GM04504 (cell line): ENCODE data around the gene CDK14.
A peak's percentile ranks its signal among the peaks of the same experiment; 100 is the strongest.

ENCODE experiments used
- DNase-seq: peaks from one replicate; pipeline ENCODE4 v3.0.0-alpha.2; 2012; ENCODE audit warnings: low read depth

Gene CDK14

DNA sequence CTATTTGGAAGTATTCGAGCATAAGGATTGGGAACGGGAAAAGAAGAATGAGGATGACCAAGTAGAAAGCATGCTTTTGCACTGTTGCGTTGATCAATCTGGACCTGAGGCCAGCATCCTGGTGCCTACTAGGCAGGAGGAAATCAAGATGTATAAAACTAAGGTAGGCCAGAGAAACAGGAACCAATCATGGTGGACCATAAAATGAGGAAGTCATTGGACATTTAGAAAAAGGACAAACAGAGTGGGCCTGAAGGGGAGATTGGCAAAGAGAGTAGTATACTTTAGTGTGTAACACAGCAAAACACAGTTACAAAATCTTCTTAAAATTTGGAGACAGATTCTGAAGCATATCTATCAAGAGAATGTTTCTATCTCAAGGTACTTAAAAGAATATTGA, 497.1 kb downstream of the CDK14 start:
- no peak for DNase-seq

DNA sequence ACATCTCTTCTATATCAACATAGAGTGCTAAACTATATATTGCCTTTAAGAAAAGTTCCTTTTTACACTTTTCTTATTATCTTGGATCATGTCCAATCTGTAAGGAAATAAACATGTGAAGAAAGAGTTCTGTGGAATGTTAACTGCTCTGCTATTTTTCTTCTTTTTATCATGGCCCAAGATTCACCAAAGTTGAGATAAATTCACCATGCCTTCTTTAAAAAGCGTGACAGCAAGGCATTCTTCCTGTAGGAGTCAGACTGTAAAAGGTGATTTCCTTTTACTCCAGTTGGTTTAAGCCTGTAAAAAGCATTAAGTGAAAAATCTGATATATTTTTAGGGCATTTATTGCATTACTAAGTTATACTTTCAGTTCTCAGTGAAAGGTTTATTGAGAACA, 502.4 kb downstream of the CDK14 start:
- no peak for DNase-seq

DNA sequence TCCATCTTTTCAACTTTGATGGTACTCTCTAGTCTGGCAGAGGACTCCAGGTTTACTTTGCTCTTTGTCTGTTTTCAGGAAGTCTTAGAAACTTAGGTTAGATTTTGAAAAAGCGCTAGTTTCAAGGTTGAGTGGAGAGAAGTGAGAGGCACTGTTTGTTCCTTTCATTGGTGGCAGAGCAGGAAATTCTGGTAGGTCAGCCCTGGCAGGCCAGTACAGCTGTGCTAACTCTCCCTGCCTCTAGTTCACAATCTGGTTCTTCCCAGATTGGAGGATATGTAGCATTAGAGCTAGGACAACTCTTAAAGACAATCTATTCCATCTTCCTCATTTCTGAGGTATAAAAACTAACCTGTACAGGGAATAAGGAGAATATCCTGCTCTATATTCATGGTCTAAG, 507.2 kb downstream of the CDK14 start:
- DNase-seq: no peak

DNA sequence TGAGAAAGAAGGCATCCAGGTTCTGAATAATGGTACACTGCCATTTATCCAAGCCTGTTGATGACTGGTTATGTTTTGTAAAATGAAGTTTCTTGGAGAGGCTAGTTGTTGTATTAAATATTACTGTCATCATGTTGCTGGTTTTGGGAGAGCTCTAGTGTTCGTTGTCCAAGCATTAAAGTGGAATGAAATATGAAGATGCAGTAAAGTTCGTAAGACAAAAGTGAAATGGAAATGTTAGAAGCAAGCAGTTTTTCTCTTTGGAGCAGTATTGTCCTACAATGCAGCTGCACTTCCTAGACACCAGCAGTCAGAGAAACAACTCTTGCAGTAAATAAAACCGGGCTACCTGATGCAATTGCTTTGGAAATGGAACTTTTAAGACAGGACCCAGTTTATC, 511.3 kb downstream of the CDK14 start:
- no peak for DNase-seq

DNA sequence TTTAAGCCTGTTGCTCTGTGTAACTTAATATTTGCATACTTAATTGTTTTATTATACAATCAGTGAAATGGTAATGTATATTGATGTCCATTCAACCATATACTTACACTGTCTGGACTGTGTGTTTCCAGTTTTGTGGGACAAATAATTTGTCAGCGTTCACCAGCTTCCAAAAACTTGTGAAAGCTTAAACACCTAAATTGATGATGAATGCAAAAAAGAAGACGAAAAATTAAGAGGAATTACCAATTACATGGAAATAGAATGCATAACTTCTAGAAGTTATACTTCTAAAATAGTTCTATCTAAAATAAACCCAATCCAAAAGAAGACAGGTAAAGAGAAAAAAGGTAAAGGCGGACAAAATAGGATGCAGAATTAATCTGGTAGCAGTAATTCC, 513.1 kb downstream of the CDK14 start:
- no peak for DNase-seq

DNA sequence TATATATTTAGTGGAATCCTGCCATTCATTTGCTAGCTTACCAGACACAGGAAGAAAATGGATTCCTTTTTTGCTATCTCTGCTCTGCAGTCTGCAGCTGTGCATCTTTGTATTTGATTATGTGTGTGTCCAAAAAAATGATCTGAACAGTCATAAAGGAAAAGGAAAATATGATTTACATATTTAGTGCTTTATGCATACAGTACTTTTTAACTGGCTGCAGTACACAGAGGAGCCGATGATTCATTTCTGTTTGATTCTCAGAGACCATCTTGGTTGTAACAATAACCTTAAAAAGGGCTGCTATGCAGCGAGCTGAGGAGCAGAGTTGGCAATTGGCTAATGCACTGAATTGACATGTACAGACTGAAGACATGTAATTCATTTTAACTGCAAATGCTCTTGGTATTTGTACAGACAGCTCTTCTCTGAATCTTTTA, 516.8 kb downstream of the CDK14 start:
- no peak for DNase-seq

DNA sequence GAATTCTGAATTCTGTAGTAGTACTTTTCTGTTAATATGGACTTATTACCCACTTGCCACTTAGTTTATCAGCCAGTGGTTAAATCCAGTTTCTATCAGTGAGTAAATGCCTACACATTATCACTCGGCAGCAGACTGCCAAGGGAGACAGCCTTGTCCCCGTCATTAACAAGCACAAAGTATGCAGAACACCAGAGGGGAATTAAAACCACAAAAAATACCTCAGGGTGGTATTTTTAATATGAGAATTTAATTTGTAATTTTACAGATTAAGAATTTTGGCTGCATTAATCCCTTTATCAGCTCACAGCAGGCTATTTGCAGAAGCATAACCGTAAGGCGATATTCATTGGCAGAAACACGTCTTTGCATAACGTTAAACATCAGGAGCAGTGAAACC, 518.1 kb downstream of the CDK14 start:
- DNase-seq: no peak

DNA sequence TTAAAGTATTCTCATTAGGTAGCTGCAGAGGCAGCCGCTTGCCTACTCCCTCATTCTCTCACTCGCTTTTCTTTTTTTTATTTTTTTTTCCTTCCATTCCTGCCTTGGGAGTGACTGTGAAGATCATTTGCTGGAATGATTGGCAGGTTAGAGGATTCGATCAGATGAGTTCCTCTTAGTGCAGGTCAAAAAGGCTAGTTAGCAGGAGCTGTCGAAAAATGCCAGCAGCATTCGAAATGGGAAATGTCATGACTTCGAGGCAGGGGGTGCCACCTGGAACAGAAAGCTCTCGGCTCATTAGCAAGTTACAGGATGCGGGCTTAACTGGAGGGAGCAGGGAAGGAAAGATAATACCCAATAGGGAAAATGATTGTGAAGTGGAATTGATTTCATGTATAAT, 530.6 kb downstream of the CDK14 start:
- no peak for DNase-seq

DNA sequence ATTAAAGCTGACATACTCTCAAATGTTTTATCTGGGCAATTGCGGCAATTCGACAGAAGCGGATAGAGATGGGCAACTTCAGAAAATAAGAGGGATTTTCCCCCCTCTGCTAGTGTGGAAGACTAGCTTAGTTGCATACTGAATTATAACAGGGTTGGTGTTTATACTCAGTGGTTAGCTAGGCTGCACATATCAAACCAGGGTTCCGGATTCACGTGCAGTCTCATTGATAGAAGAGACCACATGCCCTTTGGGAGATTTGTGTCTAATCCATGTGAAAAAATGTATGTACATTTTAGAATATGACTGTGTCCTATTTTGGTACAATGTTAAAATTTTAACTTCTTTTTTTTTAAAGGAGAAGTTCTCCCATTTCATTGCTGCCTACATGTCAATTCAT, 531.2 kb downstream of the CDK14 start:
- DNase-seq: no peak

DNA sequence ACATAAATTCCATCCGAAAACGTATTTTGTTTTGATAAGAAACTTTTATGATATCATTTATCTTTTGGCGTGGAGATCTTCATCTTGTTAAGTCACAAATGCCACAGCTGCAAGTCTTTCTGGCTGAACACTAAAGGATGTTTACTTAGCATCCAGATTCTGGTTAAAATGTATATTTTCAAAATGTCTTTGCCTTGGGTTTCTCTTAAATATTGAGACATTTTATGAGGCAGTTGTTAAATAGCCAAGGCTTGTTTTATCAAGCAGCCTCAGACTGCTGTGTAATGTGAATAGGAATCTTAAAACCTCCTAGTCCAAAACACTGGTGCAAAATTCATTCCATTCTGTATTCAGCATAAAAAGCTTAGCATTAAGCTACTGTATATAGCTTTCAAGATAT, 531.8 kb downstream of the CDK14 start:
- DNase-seq: no peak

DNA sequence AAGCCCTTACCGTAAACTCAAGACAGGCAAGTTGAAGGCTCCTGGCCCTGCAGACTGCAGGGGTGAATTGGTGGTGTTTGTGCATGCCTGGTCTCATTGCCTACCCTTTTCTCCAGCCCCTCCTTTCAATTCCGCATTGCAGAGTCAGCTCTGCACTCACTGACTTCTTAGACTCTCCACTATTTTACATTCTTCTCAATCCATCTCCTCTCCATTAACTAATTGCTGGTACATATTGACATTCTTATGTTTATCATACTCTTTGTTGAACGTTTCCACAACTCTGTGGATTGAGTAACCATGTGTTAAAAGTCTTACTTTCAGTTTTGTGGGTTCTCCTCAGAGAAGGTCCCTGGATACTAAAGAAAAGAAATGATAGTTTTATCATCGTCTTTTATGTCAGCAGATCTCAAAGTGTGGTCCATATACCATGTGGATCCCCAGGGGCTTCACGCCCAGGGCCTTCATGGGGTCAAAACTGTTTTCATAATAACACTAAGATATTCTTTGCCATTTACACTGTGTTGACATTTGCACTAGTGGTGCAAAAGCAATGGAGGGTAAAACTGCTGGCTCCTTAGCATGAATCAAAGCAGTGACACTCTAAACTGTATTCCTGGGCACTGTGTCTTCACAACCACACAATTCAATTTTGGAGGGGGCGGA, 532.7 kb downstream of the CDK14 start:
- DNase-seq: no peak

DNA sequence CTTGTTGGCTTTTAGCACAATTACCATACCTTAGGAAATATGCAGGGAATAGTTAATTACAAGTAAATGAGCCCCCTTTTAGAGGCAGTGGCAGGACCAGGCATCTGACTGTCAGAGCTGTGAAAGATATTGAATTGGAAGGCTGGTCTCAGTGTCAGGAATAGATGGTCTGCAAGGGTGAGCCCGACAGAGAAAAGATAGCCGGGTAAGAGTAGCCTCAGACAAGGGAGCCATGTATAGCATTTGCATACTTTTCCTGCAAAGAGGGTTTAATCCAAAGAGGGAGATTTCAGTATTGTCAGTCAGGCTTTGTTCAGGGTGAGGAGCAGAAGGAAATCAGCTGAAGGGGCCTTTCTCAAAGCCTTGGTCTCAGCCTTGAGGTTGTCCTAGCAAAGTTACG, 539.2 kb downstream of the CDK14 start:
- no peak for DNase-seq

DNA sequence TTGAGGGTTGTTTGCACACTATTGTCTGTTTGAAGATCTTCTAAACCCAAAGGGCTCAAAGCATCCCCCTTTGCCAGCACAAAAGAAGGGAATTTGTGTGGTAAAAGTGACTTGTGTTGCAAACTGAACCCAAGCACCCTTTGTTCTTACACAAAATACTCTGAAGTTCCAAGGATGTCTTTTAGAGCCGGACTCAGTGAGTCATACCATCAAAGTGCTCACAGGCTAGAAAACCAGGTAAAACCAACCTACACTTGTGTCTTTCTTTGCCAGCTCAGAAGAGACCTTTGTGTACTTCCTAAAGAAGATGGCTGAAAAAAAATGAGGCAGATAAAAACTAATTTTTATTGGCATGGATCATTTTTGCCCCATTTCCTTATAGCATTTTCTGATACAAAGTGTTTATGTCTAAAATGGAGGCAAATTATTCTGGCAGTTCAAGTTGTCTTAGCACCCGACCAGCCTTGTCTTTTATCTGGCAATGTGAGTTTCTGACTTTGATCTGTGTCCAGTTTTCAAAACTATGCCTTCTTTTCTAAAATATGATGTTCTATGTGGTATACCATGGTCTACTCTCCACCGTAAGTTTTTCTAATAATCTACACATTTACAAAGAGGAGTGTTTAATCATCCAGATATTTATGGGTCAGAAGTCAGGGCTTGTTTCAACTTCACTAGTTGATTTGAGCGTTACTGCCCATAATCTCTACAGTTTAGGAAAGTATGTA, 539.7 kb downstream of the CDK14 start:
- no peak for DNase-seq

DNA sequence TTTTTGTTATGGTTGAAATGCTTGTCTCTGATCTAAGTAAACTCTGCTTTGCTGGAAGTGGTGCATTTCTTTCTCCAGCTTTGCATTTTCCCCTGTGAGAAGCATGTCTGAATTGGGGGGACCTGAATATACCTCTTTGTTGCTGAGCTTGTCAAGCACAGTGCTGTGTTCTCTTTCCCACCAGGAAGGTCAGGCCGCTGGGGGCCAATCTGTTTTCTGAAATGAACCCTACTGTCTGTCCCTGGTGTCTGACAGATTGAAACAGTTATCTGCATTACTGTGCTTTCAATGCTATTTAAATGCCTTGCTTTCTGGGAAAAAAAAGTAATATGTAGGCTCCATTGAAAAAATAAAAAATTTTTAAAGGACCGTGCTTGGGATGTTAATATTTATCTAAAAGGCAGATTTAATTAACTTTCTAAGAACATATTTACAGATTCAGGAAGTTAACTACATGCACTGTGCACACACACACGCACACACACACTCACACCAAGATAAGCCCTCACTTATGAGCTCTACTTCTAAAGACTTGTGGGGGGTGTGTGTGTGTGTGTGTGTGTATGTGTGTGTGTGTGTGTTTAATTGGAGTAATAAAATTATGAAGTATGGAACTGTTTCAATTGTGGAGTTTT, 541.1 kb downstream of the CDK14 start:
- DNase-seq: no peak

DNA sequence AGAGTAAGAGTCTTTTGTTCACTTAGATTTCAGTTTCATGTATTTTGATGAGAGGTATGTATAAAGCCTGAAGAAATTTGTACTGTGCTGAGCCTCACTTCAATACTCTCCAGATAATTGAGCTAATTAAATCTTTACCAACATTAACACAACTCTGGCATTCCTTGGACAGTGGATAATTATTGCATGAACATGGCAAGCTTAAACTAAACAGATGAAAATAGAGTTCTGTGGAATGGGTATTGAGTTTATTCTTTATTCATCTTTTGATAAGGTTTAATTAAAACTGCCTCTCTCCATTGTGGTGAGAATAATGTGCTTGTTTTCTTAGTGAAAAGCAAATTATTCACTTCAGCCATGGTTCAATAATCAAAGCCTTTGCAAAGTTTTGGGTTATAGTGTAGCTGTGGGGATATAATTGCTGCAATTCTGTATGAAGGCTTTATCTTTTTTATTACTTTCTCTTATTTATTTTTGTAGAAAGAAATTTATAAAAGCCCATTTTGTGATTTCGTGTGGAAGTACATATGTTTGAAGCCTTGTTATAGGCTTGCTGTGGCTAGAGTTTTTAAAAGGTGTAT, 541.8 kb downstream of the CDK14 start:
- DNase-seq: no peak

DNA sequence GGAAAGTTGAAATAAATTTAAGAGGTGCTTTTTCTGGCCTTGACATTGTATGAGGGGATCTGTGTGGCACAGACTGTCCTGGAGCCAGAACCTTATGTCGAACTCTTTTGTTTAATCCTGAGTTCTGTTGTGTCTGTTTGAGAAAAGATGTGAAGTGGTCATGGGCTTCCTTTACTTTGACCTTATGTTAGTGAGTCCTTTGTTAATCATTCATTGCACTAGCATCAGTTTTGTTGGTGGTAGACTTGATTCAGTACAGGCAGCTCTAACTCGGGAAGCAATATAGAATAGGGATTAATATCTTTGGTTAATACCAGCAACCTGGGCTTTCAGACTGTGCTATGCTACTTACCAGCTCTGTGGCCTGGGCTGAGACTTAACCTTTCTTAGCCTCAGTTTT, 544.2 kb downstream of the CDK14 start:
- no peak for DNase-seq

DNA sequence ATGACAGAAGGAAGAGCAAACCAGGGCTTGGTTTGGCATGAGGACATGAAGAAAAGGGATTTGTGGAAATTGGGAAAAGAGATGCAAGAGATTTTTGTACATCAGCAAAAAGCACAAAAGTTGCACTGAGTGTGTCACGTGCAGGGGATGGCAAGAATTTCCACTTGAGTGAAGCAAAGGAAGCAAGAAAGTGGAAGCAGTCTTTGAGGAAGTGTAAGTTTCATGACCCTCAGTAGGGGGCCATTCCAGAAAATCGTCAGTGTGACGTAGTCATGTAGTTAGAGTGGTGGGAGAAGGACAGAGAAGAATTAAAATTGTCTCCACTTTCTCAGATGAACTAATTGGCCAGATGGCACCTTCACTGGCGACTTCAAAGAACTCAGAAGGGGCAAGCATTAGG, 544.9 kb downstream of the CDK14 start:
- no peak for DNase-seq

DNA sequence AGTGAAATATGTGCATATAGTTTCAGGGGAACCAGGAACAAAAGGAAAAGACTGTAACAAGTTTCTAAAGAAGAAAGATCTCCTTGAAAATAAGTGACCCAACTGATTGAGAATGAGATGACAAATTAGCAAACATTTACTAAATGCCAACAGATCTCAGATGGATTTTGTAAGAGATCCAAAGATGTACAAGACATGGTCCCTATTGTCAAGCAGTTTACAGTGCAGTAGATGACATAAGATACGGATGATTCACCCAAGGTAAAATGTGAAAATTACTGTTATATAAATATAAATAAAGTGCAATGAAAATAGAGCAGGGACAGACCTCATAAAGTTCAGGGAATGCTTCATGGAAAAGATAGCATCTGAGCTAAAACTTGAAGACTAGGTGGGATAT, 546.6 kb downstream of the CDK14 start:
- no peak for DNase-seq

DNA sequence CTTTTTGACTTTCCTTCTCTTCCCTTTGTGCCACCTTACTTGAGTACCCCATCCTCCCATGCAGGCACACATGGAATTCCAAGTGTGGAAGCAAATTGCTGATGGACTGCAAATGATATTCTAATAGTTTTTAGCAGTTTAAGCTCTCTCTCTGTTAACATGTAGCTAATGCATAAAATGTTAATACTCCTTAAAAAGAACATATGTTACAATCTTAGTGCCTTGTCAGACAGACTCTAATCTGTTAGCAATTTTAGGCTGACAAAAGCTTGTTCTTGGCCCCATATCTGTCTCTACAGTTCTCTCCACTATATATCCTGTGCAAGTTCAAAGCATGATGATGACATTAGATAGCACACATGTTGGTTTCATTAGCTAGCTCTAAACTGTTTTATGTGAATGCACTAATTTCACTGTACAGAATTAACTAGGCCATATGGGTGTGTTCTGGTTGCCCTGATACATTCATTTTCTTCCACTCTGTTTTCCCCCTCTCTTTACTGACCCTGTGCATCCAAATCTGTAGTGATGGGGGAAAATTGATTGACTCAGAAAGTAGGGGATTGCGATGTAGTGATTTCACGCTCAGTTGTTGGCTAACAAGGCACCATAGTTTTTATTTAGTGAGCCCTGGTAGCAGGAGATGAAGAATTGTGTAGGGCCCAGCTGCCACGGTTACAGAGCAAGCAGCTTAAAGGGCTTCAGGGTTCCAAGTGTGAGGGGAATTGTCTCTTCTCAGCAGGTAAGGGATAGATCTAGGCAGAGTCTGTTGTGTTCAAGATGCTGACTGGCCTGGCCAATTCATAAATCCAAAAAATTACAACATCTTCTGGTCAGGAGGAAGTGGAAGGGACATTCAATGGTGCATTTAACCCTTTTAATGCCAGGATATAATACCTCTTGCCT, 553.5 kb downstream of the CDK14 start:
- no peak for DNase-seq

DNA sequence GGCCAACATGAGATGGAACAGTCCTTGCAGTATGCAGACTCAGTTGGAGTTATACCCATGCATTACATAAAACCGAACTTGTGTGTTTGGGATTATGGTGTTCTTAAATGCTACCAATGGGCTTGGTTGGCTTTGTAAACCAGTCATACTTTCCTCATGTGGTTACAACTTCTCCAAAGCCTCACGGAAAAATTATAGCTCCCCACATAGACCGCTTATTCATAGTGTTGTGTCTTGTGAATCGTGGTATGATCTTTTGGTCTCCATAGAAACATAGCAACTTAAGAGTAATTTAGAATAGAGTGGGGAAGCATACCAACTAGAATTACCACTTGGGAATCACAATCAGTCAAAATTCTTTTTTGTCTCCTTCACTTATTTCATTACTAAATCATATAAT, 555.8 kb downstream of the CDK14 start:
- no peak for DNase-seq

DNA sequence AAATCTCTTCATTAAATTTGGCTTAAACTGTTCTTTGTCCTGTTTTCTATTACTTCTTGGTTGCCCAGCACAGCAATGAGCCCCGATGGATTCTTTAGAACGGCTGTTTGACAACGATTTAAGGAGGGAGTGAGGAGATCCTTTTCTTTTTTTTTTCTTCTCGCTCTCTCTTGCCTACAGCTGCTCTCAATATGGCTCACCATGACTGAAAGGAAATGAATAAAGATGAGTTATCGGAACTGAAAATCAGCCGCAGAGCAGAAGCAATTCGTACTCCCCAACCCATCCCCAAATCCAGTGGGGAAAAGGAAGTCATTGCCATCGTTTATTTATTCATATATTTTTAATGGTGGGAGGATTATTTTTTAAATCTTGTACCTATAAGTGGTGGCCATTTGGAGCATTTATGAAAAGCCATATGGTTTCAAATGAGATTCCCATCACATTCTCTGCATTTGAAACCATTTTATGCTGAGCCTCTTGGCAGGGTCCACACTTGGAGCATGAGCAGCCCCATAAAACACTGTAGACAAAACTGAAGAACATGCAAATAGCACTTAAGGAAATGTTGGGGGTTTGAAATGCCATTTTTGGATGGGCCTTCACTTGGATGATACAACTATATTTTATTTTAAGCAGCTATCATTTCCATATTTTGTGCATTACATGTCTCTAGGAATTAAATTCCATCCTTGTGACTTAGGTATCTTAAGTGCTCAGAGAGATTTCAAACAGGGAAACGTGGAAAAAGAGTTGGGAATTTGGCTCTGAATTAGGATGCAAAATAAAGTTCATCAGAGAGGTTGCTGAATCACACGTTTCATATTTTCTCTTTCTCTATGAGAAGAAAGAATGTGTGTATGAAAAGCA, 560.4 kb downstream of the CDK14 start:
- peak; percentile 15 for DNase-seq
